HepG2 (cell line): ENCODE data around the gene ARL5B.

Source experiments
- ARID2 ChIP-seq: sonication (generic); formaldehyde crosslinking; IDR thresholded peaks from 2 replicates; pipeline ENCODE4 v1.8.1; 2022; ENCODE audit warnings: mild to moderate bottlenecking, missing genetic modification reagents, borderline replicate concordance
- CBX1 ChIP-seq: IDR thresholded peaks from one replicate; pipeline ENCODE4 v1.6.1; 2016; ENCODE audit warnings: antibody characterized with exemption, low read depth
- PRPF4 ChIP-seq: fragments of 200-400 bp; formaldehyde crosslinking; IDR thresholded peaks from 2 replicates; pipeline ENCODE4 v1.6.1; 2016; ENCODE audit warnings: low read length, low read depth; ENCODE audit not compliant: poor library complexity, severe bottlenecking
- ZFP62 ChIP-seq: sonication (generic); formaldehyde crosslinking; IDR thresholded peaks from 2 replicates; pipeline ENCODE4 v1.4.0; 2020; ENCODE audit warnings: missing genetic modification reagents
- ZHX1 ChIP-seq: sonication (generic); formaldehyde crosslinking; IDR thresholded peaks from 2 replicates; pipeline ENCODE4 v1.8.1; 2022; ENCODE audit warnings: low read depth, mild to moderate bottlenecking, missing genetic modification reagents
- ZZZ3 ChIP-seq: sonication (generic); formaldehyde crosslinking; IDR thresholded peaks from 2 replicates; pipeline ENCODE4 v1.4.0; 2020; ENCODE audit warnings: missing genetic modification reagents, mild to moderate bottlenecking, borderline replicate concordance
- TF ChIP-seq, protein P1 (sequence below): sonication (generic); formaldehyde crosslinking; IDR thresholded peaks from 2 replicates; pipeline ENCODE4 v1.5.0; 2020; ENCODE audit warnings: mild to moderate bottlenecking, missing genetic modification reagents, moderate library complexity
- TF ChIP-seq, protein P2 (sequence below): IDR thresholded peaks from 2 replicates; pipeline ENCODE4 v1.6.1; 2012; ENCODE audit warnings: inconsistent platforms
- TF ChIP-seq, protein P3 (sequence below): sonication (generic); formaldehyde crosslinking; IDR thresholded peaks from 2 replicates; pipeline ENCODE4 v1.5.1; 2020; ENCODE audit warnings: missing genetic modification reagents, mild to moderate bottlenecking, borderline replicate concordance

- TF ChIP-seq CBX1 (no peak), ARID2 (CRISPR knock-in tag) (no peak), PRPF4 (no peak), ZZZ3 (CRISPR knock-in tag) (no peak), ZHX1 (no peak), ZFP62 (CRISPR knock-in tag) (no peak)
- TF ChIP-seq, protein P1, sequence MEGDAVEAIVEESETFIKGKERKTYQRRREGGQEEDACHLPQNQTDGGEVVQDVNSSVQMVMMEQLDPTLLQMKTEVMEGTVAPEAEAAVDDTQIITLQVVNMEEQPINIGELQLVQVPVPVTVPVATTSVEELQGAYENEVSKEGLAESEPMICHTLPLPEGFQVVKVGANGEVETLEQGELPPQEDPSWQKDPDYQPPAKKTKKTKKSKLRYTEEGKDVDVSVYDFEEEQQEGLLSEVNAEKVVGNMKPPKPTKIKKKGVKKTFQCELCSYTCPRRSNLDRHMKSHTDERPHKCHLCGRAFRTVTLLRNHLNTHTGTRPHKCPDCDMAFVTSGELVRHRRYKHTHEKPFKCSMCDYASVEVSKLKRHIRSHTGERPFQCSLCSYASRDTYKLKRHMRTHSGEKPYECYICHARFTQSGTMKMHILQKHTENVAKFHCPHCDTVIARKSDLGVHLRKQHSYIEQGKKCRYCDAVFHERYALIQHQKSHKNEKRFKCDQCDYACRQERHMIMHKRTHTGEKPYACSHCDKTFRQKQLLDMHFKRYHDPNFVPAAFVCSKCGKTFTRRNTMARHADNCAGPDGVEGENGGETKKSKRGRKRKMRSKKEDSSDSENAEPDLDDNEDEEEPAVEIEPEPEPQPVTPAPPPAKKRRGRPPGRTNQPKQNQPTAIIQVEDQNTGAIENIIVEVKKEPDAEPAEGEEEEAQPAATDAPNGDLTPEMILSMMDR (CRISPR knock-in tag) = no peak
- TF ChIP-seq, protein P2, sequence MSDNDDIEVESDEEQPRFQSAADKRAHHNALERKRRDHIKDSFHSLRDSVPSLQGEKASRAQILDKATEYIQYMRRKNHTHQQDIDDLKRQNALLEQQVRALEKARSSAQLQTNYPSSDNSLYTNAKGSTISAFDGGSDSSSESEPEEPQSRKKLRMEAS = no peak
- TF ChIP-seq, protein P3, sequence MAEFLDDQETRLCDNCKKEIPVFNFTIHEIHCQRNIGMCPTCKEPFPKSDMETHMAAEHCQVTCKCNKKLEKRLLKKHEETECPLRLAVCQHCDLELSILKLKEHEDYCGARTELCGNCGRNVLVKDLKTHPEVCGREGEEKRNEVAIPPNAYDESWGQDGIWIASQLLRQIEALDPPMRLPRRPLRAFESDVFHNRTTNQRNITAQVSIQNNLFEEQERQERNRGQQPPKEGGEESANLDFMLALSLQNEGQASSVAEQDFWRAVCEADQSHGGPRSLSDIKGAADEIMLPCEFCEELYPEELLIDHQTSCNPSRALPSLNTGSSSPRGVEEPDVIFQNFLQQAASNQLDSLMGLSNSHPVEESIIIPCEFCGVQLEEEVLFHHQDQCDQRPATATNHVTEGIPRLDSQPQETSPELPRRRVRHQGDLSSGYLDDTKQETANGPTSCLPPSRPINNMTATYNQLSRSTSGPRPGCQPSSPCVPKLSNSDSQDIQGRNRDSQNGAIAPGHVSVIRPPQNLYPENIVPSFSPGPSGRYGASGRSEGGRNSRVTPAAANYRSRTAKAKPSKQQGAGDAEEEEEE (CRISPR knock-in tag) = no peak
Measured at GRCh38 chr10:18699849-18700840, 40.9 kb downstream of the ARL5B start.
